Calu3 (cell line): ENCODE data around the gene MAP3K6. TPM values are rescaled to one million over a fixed set of nuclear protein-coding genes. Genes with fewer than 3 reads are reported as not detected.

ENCODE experiments used
- BruUV-seq: library from RNA; stranded (reverse); fragments of 400-500 nt; replicated peaks from 2 replicates; lab custom pipeline; 2021; lab: Mats Ljungman, UMichigan
- CTCF ChIA-PET: fragments of 300-600 bp; sonication (Branson Sonifier 250); formaldehyde crosslinking; loops from one replicate; lab custom pipeline; 2022; ENCODE audit warnings: antibody characterized with exemption; lab: Charles Lee
- DNase-seq: peaks from one replicate; pipeline ENCODE4 v3.0.0; 2022
- H3K27ac Mint-ChIP-seq: one replicate; pipeline ENCODE4 v1.8.0; 2022; ENCODE audit warnings: mixed read lengths; ENCODE audit not compliant: unreplicated experiment
- H3K27me3 Mint-ChIP-seq: one replicate; pipeline ENCODE4 v1.8.0; 2022; ENCODE audit warnings: mixed read lengths; ENCODE audit not compliant: unreplicated experiment
- H3K36me3 Mint-ChIP-seq: one replicate; pipeline ENCODE4 v1.8.0; 2022; ENCODE audit warnings: mild to moderate bottlenecking, moderate library complexity, mixed read lengths; ENCODE audit not compliant: insufficient read depth, unreplicated experiment
- H3K4me1 Mint-ChIP-seq: one replicate; pipeline ENCODE4 v1.8.0; 2022; ENCODE audit warnings: mild to moderate bottlenecking, low read depth, mixed read lengths; ENCODE audit not compliant: unreplicated experiment
- H3K4me3 Mint-ChIP-seq: one replicate; pipeline ENCODE4 v1.8.0; 2022; ENCODE audit warnings: mild to moderate bottlenecking, low read depth, moderate library complexity, mixed read lengths; ENCODE audit not compliant: unreplicated experiment
- H3K9me3 Mint-ChIP-seq: one replicate; pipeline ENCODE4 v1.8.0; 2022; ENCODE audit warnings: low read depth, mixed read lengths; ENCODE audit not compliant: unreplicated experiment
- CTCF ChIP-seq: fragments of 200-600 bp; IDR thresholded peaks from one replicate; pipeline ENCODE4 v1.8.0; 2022; ENCODE audit warnings: antibody characterized with exemption; ENCODE audit not compliant: unreplicated experiment
- intact Hi-C: fragments of 100-400 bp; cut with micrococcal nuclease; formaldehyde crosslinking; loops from one replicate; pipeline ENCODE4 v1.10.0; 2022; ENCODE audit not compliant: unreplicated experiment
- total RNA-seq: library from RNA; stranded (reverse); gene quantifications from 2 replicates; pipeline ENCODE4 v1.2.3, GENCODE V29; 2022

Gene MAP3K6
- total RNA-seq, 1 experiment from 2014 or later: 10.3 TPM

GRCh38 chr1:27400963-27401341 lies 34.2 kb upstream of the MAP3K6 start:
- Mint-ChIP-seq H3K27ac (no peak overlapping the region), H3K36me3 (peaks cover 20% of the 10 kb centered on the region), H3K4me3 (no peak overlapping the region), H3K4me1 (no peaks in the 10 kb centered on the region), H3K9me3 (no peaks in the 10 kb centered on the region), H3K27me3 (no peaks in the 10 kb centered on the region)
- TF ChIP-seq CTCF: no peak
- intact Hi-C loops: loop anchor here (5.0 kb wide), 1 partner anchor 206 kb away; no protein-coding TSS in a partner anchor
- CTCF ChIA-PET: interaction anchor here (0.5 kb wide), 1 partner anchor 9 kb away, joined by 5 read pairs; the partner anchor contains the start of gene GPR3
- DNase-seq: no peak
- no TSS peak for BruUV-seq

GRCh38 chr1:27400082-27400962 lies 33.6 kb upstream of the MAP3K6 start:
- no TSS peak for BruUV-seq
- H3K27me3 Mint-ChIP-seq: no peaks in the 10 kb centered on the region
- no peaks in the 10 kb centered on the region for H3K9me3 Mint-ChIP-seq
- CTCF ChIA-PET: no interaction called here
- TF ChIP-seq CTCF: no peak
- no peak overlapping the region for H3K27ac Mint-ChIP-seq
- peaks cover 20% of the 10 kb centered on the region for H3K36me3 Mint-ChIP-seq
- no peaks in the 10 kb centered on the region for H3K4me1 Mint-ChIP-seq
- DNase-seq: no peak
- intact Hi-C loops: loop anchor here (5.0 kb wide), 1 partner anchor 207 kb away; no protein-coding TSS in a partner anchor
- H3K4me3 Mint-ChIP-seq: no peak overlapping the region

- BruUV-seq: no TSS peak
- intact Hi-C loops: loop anchor here (5.0 kb wide), 1 partner anchor 208 kb away; no protein-coding TSS in a partner anchor
- H3K4me1 Mint-ChIP-seq: no peaks in the 10 kb centered on the region
- CTCF ChIA-PET: interaction anchor here (1.2 kb wide), 1 partner anchor 103 kb away, joined by 3 read pairs; no protein-coding TSS in a partner anchor
- H3K4me3 Mint-ChIP-seq: no peak overlapping the region
- TF ChIP-seq CTCF: no peak
- H3K9me3 Mint-ChIP-seq: no peaks in the 10 kb centered on the region
- H3K36me3 Mint-ChIP-seq: peaks cover 20% of the 10 kb centered on the region
- no peak overlapping the region for H3K27ac Mint-ChIP-seq
- DNase-seq: no peak
- no peaks in the 10 kb centered on the region for H3K27me3 Mint-ChIP-seq
Observed at GRCh38 chr1:27399251-27400025, 32.7 kb upstream of the MAP3K6 start.

GRCh38 chr1:27398405-27399149 lies 31.8 kb upstream of the MAP3K6 start:
- H3K4me1 Mint-ChIP-seq: no peaks in the 10 kb centered on the region
- TF ChIP-seq CTCF: no peak
- CTCF ChIA-PET: interaction anchor here (0.7 to 1.2 kb wide), 2 partner anchors 102 to 321 kb away, joined by 3 read pairs; no protein-coding TSS in a partner anchor
- no peak overlapping the region for H3K4me3 Mint-ChIP-seq
- DNase-seq: no peak
- H3K27me3 Mint-ChIP-seq: no peaks in the 10 kb centered on the region
- H3K27ac Mint-ChIP-seq: no peak overlapping the region
- H3K36me3 Mint-ChIP-seq: peaks cover 20% of the 10 kb centered on the region
- intact Hi-C loops: no loop called here
- no TSS peak for BruUV-seq
- H3K9me3 Mint-ChIP-seq: no peaks in the 10 kb centered on the region
